Jurkat, Clone E6-1 (cell line): ENCODE measurements around the gene CSAD.

Experiments used
- DNase-seq: peaks from one replicate; pipeline ENCODE4 v3.0.0-alpha.2; 2011; ENCODE audit warnings: low read depth, low spot score
- H3K4me3 ChIP-seq: 2 replicates; pipeline ENCODE4 v1.5.1; 2011; ENCODE audit warnings: mild to moderate bottlenecking, low read length, control low read depth, moderate library complexity

Gene CSAD

DNA sequence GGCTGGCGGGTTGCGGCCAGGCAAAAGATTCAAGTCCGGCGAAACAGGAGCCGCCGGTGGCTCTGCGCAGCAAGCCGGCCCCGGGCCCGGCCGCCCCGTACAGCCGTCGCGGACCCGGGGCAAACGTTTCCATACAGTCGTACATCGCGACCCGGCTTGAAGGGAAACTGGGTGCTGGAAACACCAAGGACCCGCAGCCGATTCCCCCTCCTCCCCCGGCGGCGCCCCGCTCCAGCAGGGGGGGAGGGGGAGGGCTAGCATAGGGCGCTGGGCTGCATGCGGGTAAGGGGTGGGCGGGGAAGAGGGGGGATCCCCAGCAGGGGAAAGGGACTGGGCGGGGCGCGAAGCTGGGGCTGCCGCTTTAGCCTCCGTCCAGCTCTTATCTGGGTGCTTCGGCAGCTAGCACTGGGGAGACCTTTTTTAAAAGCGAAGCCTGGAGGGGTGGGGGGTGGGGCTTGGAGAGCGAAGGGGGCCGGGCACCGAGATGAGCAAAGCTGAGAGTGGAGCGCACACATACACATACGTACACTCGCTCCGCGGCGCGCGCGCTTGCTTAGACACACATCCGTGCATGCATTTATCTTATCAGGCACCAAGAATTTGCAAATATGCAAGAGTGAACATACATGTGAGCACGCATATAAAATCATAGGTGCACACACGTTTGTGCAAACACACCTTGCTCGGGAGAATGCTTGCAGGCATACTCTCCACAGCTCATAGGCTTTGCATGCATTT lies 39.4 kb upstream of the CSAD start:
- peak overlapping the region; percentile 76 for H3K4me3 ChIP-seq
- peak; percentile 68 for DNase-seq

DNA sequence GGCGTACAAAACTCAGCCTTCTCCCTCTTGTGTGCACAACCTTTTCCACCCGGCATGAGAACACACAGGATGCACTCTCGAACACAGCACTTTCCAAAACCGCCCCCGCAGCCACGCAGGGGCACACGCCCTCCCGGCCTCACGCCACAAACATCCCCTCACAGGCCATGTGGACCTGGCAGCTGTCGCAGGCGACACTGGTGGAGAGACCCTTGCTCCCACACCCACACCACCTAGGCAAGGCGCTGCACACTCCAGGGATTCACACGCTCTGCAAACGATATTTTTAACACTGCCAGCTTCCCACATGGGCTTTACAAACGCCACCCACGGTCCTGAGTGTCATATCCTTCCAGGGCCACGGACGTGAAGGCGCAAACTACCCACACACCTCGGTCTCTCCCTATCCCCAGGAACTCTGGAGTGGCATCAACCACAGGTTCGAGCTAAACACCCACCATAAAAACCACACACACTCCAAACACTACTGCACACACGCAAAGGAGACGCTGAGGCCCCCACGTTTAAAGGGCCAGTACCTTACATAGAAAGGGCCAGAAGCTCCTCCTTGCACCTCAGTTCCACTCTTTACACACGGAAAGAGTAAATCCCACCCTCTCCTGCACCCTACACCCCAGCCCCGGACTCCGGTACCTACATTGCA lies 38.7 kb upstream of the CSAD start:
- peak overlapping the region; percentile 76 for H3K4me3 ChIP-seq
- DNase-seq: no peak

DNA sequence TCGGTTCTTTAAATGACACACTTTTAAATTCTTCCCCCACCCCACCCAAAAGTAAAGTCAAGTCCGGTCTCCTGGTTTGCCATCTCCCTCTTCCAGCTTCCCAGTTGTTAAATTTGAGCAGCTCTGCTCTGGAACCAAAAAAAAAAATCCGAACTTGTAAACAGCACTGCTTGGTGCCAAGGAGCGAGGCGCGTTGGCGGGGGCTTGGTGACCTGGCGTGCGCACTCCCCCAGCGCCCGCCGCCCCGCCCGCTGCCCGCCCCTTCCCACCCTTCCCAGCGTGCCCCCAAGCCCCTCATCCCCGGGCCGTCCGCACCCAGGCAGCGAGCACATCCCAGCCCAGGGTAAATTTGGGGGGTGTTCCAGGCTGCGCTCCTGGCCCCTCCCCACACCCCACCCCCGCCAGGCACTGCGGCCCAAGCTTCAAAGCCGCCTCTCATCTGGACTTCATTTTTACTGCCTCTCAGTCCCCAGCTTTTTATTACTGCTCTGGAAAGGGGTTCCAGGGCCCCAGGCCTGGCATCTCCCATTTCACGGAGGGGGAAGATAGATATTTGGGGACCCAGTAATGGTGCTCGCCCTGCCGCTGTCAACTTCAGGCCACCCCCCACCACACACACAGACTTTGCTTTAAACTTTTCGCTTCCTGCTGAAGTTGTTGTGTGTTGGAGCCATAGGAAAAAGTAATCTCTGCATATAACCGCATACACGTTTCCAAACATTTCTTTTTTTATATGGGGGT lies 38.0 kb upstream of the CSAD start:
- no peak for DNase-seq
- no peak overlapping the region for H3K4me3 ChIP-seq

DNA sequence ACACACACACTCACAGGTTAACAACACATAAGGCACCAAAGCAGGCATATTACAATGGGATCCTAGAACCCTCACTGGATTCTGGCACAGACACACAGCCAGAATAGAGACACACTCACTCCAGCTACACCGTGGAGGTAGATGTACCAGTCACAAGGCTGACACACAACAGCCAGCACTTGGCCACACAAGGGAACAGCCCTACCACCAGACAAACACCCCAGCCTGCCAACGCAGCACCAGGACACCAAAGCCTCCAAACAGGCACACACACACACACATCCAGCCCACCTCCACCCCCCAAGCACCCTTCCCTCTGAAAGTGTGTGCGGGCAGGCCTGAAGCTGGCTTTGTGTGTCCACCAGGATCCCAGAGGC lies 37.2 kb upstream of the CSAD start:
- no peak overlapping the region for H3K4me3 ChIP-seq

DNA sequence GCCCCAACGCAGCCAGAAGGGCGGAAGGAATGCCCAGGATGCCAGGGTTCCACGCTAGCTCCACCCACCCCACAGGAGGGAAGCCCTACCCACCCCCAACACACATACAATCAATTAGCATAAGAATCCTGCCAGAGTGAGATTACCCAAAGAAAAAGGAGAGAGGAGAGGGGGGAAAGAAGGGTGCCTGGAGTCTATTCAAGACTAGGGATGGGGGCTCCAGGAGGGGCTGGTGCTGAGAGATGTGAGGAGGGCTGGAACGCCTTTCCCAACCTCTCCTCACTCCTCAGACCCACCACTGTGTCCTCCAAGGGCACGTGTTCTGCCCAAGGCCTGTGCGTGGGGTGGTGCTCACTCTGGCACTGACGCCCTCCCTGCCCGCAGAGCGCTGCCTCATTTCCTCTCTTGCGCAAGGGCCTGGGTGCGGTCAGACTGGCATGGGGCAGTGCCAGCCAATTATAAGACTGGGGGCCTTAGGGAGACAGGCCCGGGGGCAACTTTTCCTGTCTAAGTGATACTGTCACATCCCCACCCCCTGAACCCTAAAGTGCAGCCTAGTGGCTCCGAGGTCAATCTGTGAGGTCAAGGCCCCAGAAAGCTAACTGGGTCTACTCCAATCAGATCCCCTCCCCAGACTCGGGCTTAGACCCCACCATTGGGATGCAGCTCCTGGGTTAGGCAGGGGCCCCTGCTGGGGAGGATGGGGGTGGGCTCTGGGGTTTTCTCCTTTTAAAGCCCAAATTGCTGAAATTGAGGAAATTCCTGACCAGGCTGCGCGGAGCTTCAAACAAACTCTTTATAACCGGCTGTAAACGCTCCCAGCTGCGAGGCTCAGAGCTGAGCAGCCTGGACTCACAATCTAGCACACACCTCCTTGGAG lies 36.6 kb upstream of the CSAD start:
- no peak for DNase-seq
- no peak overlapping the region for H3K4me3 ChIP-seq

More for the DNA sequence above, 37.2 kb upstream of the CSAD start:
- no peak for DNase-seq

DNA sequence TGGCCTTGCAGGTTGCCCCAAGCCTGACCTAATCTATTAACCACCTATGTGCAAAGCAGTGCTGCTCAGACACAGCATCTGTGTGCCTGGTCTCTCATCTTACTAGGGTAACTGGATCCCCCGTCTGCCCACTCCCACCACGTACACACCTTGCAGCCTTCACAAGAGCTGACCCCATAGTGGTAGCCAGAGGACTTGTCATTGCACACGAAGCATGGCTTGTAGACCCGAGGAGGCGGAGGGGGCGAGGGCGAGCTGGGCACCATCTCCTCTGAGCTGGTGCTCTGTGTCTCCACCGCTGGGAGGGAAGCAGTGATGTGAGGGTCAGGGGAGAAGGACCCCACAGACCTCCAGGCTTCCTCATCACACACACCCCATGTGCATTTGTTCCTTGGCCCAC lies 34.8 kb upstream of the CSAD start:
- no peak for DNase-seq
- no peak overlapping the region for H3K4me3 ChIP-seq

DNA sequence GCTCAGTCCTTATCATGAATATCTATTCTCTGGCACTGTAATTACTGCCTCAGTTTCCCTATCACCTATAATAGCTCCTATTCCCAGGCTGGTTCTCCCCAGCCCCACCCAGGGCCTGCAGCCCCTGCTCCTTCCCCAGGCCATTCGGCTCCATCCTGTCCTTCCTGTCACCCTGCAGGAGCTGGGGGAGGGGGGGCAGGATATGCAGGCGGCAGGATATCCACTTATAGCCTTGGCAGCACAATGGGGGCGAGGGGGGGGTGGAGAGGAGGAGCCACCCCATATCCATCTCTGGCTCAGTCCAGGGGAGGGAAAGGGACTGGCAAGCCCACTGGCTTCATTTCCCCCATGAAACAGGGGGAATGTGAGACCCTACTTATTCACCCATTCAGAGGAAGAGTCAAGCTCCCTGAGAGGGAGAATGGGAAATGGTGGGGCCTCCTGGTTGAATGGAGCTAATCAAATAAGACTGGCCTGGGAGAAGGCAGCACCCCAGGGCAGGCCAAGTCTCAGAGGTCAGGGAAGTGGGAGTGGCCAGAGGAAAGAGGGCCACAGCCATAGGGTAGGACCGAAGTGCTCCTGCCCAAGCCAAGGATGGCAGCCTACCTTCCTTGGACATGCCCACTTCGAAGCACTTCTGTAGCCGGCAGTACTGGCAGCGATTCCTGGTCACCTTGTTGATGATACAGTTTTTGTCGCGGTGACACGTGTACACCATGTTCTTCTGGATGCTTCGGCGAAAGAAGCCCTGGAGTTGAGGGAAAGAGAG lies 34.1 kb upstream of the CSAD start:
- no peak for DNase-seq
- H3K4me3 ChIP-seq: no peak overlapping the region

DNA sequence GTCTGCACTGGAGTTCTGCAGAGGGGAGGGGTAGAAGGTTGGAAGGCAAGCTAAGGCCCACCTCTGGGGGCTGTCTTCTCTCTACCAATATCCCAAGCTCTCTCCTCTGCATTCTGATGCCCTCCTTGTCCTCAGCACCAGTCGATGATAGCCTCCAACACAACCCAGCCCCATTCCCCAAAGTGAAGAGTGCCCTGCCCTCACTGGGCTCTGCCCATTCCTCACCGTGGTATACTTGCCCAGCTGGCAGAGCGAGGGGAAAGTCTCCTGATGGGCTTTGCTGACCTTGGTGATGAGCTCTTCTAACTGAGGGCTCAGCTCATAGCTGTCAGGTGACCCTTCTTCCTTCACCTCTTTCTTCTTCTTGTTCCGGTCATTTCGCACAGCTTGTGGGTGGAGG lies 33.5 kb upstream of the CSAD start:
- DNase-seq: no peak
- H3K4me3 ChIP-seq: no peak overlapping the region

DNA sequence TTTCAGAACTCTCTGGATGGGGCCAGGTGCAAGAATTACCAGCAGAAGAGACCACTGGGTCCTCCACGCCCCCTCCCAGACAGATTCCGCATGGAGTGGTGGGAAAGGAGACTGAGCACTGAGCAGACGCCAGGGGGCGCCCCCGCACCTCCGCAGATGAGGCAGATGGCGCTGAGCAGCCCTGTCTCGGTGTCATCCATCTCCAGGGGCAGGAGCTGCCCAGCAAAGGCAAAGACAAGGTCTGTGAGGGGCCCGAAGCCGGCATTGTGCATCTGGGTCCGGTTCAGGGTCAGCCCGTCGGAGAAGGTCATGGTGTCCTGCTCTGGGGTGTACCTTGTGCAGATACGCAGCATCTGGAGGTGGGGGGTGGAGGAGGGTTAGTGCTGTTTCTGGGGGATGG lies 32.6 kb upstream of the CSAD start:
- peak; percentile 57 for DNase-seq
- no peak overlapping the region for H3K4me3 ChIP-seq

DNA sequence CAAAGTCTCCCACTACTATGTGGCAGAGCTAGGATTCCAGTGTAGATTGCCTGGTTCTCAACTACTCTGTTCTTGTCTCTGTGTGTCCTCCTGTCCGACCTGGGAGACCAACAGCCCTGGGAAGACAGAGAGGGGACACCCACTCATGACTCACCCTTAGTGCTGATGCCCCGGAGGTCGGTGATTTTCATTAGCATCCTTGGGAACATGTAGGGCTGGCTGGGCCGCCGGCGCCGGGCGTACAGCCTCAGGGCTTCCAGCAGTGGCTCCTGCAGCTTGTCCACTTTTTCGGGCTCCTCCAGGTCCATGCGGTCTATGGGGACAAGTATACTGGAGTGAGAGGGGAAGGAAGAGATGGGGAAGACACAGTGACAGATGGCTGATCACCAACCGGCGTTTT lies 32.2 kb upstream of the CSAD start:
- DNase-seq: no peak
- no peak overlapping the region for H3K4me3 ChIP-seq

DNA sequence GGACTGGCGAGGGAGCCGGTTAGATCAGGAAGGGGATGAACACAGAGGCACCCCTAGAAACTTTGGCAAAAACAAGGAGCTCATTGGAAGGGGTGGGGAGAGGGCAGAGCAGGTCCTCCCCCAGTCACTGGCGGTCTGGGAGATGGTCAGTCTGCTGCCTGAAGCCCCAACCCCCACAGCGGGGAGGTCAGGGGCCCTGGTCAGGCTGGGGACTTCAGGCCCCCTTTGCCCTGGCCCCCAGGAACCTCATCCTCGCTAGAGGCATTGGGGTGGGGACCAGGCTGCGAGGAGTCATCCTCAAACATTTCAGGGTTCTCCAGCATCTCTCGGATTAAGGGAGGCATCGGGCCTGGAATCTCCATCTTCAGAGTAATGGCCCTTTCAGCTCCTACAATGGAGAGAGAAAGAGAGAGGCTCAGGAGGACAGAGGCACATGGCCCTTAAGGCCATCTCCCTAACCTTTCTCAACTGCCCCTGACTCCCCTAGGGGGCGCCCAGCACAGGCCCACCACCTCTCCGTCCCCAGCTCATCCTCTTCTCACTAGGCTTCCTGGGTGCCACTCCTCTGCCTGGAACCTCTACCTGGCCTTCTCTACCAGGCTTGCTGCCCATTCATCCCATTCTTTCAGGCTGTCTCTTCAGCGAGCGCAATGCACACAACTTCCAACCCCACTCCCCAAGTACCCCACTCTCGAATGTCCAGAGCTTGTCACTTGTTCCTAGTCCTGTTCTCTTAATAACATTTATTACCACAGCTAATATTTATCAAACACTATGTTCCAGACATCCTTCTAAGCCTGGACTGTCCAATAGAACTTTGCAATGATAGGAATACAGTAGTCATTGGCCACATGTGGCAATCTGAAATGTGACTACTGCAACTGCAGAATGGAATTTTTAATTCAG lies 31.0 kb upstream of the CSAD start:
- H3K4me3 ChIP-seq: no peak overlapping the region
- no peak for DNase-seq

DNA sequence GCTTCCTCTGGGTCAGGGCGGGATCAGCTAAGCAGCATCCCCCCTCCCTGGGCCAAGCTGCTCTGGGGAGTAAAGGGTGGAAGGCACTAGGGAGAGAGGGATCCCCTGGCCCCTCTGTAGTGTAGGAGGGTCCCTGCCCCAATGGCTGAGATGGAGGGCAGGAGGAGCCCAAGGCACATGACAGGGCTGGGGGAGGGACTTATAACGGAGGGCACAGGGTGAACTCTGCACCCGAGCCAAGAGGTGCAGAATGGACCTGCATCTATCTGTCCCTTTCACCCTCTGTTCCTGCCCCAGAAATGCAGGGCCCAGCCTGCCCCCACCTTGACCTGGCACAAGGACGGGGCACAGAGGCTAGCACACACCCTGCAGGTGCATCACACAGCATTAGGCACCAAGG lies 30.1 kb upstream of the CSAD start:
- no peak for DNase-seq
- H3K4me3 ChIP-seq: no peak overlapping the region

DNA sequence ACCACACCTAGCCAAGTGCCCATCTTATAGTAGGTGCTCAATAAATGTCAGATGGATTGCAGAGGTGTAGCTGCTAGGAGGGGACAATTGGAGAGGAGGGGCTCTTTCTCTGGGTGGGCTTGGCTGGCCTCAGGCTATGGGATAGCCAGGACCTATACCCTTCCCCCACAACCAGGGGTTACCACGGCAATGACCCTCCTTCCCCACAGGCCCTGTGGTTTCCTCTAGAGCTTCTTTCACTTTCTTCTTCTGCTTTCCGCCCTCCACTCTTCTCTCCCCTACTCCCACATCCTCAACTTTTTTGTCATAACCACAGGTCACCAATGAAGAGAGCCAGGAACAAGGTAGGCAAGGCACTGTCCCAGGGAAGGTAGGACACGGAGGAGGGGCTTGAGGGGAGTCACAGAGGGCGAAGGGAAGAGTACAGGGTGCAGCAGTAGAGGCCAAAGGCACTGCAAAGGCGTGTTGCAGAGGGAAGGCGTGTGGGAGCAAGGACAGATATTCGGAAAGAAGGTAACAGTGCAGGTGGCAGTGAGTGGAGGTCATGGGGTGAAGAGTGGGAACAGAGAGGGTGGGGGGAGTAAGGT lies 28.2 kb upstream of the CSAD start:
- H3K4me3 ChIP-seq: no peak overlapping the region
- peak; percentile 64 for DNase-seq

DNA sequence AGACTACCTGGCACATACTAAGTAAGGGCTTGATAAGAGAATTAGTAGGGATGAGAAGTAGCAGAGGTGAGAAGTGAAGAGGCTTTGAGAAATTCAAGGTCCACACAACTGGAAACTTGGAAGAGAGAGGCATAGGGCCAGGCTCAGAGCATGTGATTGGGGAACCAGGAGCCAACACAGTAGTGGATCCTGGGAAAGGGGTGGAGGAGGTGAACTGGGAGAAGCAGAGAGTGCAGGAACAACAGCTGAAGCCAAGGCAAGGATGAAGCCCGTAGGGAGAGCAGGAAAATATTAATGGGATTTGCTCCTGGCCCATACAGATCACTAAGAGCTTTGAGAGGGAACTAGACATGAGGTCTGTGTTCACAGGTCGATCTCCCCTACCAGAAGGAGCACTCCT lies 27.7 kb upstream of the CSAD start:
- no peak for DNase-seq
- H3K4me3 ChIP-seq: no peak overlapping the region

DNA sequence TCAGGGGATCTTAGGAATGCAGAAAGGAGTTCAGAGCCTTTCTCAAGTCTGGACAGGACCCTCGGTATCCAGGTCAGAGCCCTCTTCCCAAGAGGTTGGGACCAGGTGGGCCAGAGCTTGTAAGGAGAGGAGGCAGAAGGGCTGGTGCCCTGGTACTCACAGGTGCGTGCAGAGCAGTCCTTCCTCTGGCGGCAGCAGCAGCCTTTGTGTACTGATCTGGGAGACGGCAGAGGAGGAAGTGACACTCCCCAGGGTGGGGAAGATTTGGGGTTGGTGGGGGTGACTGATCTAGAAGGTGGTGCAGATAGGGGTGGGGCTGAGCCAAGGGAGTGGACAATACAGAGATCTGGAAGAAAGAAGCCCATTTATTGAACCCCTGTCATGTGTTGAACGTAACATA lies 26.3 kb upstream of the CSAD start, which contains the start of gene ITGB7:
ITGB7 (minus strand) TSS at position 210 of the 400 bp plus-strand sequence. CDS start 6,808 bp downstream, outside the sequence.
- peak; percentile 46 for DNase-seq

DNA sequence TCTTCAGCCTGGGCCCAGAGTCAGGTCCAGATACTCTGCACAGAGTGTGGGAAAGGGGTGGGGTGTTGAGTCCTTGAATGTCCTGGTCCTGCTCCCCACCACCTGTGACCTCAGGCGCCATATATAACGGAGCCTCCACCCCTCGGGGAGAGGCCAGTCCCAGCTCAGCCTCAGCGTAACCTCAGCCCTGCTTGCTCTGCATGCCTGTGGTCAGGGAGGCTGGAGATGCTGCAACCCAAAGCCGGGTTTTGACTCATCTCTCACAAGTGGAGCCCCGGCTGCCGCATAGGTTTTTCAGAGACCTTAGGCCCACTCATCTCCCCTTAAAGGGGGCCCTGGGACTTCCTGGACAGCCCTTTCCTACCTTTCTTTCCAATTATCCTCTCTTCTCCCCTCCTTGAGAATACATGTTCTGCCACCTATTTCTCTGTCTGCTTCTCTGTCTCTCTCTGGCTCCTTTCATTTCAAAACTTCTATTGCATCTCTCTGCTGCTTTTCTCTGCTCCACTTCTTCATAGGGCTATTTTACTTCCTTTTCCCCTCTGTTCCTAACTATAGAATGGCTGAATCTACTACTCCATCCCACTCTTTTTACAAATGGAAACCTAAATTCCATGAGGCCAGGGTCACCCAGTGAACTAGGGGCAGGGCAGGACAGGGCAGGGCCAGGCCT lies 25.2 kb upstream of the CSAD start:
- no peak for DNase-seq
- H3K4me3 ChIP-seq: no peak overlapping the region

More for the DNA sequence above, 26.3 kb upstream of the CSAD start, which contains the start of gene ITGB7:
- H3K4me3 ChIP-seq: no peak within 1 kb of the TSS

DNA sequence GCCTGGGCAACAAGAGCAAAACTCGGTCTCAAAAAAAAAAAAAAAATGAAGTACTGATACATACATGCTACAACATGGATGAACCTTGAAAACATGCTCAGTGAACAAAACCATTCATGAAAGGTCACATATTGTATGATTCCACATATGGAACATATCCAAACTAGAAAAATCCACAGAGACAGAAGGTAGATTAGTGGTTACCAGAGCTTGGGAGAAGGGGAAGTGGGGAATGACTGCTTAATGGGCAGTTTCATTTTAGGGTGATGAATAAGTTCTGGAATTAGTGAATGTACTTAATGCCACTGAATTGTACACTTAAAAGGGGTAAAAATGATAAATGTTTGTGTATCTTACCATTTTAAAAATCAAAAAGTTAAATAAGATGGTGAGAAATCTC lies 23.6 kb upstream of the CSAD start:
- no peak for DNase-seq
- H3K4me3 ChIP-seq: no peak overlapping the region
